ENCODE measurements around the gene MMP20. TPM values are rescaled to one million over a fixed set of nuclear protein-coding genes. Genes with fewer than 3 reads are reported as not detected.

Gene MMP20, protein sequence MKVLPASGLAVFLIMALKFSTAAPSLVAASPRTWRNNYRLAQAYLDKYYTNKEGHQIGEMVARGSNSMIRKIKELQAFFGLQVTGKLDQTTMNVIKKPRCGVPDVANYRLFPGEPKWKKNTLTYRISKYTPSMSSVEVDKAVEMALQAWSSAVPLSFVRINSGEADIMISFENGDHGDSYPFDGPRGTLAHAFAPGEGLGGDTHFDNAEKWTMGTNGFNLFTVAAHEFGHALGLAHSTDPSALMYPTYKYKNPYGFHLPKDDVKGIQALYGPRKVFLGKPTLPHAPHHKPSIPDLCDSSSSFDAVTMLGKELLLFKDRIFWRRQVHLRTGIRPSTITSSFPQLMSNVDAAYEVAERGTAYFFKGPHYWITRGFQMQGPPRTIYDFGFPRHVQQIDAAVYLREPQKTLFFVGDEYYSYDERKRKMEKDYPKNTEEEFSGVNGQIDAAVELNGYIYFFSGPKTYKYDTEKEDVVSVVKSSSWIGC
- total RNA-seq: not detected

DNA sequence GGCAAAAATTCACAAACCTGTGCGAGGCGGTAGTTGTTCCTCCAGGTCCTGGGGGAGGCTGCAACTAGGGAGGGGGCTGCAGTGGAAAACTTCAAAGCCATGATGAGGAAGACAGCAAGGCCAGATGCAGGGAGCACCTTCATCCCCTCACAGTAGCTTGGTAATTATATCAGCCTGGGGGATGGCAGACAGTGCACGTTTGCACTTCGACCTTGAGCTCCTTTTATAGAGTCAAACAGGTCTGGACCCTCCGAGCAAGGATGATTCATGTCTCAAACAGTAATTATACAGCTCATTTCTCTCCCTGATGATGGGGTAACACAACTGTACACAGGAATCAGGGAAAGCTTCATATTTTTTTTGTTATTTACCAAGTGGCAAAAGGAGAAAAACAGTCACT lies at the start of gene MMP20:
TSS of gene MMP20 (minus strand) at position 156 of the 400 bp plus-strand sequence. CDS start at position 143, 13 bp downstream.
- WGBS: 72% methylated on average over 5 of the region's 5 CpGs
- no peaks in the 10 kb centered on the region for H3K4me1 ChIP-seq
- no peaks in the 10 kb centered on the region for H3K9me3 ChIP-seq
- DNase-seq (ENCODE audit: extremely low spot score): no peak
- no peaks in the 10 kb centered on the region for H3K36me3 ChIP-seq
- TF ChIP-seq, protein P1, sequence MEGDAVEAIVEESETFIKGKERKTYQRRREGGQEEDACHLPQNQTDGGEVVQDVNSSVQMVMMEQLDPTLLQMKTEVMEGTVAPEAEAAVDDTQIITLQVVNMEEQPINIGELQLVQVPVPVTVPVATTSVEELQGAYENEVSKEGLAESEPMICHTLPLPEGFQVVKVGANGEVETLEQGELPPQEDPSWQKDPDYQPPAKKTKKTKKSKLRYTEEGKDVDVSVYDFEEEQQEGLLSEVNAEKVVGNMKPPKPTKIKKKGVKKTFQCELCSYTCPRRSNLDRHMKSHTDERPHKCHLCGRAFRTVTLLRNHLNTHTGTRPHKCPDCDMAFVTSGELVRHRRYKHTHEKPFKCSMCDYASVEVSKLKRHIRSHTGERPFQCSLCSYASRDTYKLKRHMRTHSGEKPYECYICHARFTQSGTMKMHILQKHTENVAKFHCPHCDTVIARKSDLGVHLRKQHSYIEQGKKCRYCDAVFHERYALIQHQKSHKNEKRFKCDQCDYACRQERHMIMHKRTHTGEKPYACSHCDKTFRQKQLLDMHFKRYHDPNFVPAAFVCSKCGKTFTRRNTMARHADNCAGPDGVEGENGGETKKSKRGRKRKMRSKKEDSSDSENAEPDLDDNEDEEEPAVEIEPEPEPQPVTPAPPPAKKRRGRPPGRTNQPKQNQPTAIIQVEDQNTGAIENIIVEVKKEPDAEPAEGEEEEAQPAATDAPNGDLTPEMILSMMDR (IDR thresholded peaks at IDR 0.05): no peak
- TF ChIP-seq POLR2AphosphoS5 (IDR thresholded peaks at IDR 0.05): no peak
- TF ChIP-seq POLR2A (IDR thresholded peaks at IDR 0.05; ENCODE audit: low read depth): no peak
- TF ChIP-seq EP300 (IDR thresholded peaks at IDR 0.05): no peak
- intact Hi-C loops (cut with DNase I): no loop called here
- no peak within 1 kb of the TSS for H3K4me3 ChIP-seq
- no peak within 1 kb of the TSS for H3K27ac ChIP-seq (replicated peaks in 1 of 4)
- H3K27me3 ChIP-seq: no peaks in the 10 kb centered on the region

DNA sequence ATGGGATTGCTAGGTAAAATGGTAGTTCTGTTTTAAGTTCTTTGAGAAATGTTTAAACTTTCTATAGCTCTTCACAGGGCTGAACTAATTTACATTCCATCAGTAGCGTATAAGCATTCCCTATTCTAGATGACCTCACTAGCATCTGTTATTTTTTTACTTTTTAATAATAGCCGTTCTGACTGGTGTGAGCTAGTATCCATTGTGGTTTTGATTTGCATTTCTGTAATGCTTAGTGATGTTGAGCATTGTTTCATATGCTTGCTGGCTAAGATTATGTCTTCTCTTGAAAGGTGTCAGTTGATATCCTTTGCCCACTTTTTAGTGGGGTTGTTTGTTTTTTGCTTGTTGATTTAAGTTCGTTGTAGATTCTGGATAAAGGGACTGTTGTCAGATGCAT lies 44.5 kb upstream of the MMP20 start:
- Histone ChIP-seq H3K9me3 (no peaks in the 10 kb centered on the region), H3K4me3 (no peak overlapping the region), H3K27ac (replicated peaks in 1 of 4) (no peak overlapping the region), H3K27me3 (no peaks in the 10 kb centered on the region), H3K4me1 (no peaks in the 10 kb centered on the region), H3K36me3 (no peaks in the 10 kb centered on the region)
- no peak for TF ChIP-seq POLR2AphosphoS5 (IDR thresholded peaks at IDR 0.05)
- TF ChIP-seq POLR2A (IDR thresholded peaks at IDR 0.05; ENCODE audit: low read depth): no peak
- TF ChIP-seq, protein P1 (IDR thresholded peaks at IDR 0.05): no peak
- no peak for TF ChIP-seq EP300 (IDR thresholded peaks at IDR 0.05)
- no peak for DNase-seq (ENCODE audit: extremely low spot score)
- 79% methylated on average over 3 of the region's 3 CpGs for WGBS
- intact Hi-C loops (cut with DNase I): loop anchor here (5.0 to 10.0 kb wide), 2 partner anchors 327 to 375 kb away; no protein-coding TSS in a partner anchor

DNA sequence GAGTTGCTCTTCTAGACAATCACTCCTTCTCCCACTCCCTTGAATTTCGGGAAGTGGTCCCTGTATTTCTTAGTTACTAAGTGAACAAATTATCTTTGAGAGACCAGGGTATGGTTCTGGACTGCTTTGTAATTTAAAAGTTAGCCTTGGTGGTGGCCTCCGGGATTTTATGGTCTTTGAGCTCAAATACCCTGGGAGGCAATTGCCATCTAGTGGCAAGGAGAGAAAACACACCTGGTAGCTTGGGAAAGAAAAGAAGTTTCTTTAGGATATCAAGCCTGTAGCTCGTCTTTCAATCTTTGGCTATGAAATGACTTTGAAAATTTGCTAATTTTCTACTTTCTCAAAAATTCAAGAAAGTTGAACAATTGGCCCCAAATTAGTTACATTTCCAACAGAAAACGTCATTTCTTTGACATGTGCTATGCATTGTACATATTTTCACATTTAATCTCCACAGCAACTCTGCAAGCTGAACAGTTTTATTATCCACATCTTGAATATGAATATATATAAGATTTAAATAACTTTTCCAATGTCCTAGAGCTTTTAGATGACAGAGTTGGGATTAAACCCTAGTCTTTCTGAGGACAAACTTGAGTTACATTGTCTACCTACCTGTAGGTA lies 41.3 kb upstream of the MMP20 start:
- Histone ChIP-seq H3K9me3 (no peaks in the 10 kb centered on the region), H3K36me3 (no peaks in the 10 kb centered on the region), H3K4me1 (no peaks in the 10 kb centered on the region), H3K27ac (replicated peaks in 1 of 4) (no peak overlapping the region), H3K4me3 (no peak overlapping the region), H3K27me3 (no peaks in the 10 kb centered on the region)
- no peak for DNase-seq (ENCODE audit: extremely low spot score)
- TF ChIP-seq POLR2A (IDR thresholded peaks at IDR 0.05; ENCODE audit: low read depth): no peak
- TF ChIP-seq, protein P1 (IDR thresholded peaks at IDR 0.05): peak; percentile 63 to 81 (median 63)
- 11% methylated on average over 4 of the region's 4 CpGs for WGBS
- intact Hi-C loops (cut with DNase I): loop anchor here (5.0 to 10.0 kb wide), 2 partner anchors 324 to 372 kb away; no protein-coding TSS in a partner anchor

DNA sequence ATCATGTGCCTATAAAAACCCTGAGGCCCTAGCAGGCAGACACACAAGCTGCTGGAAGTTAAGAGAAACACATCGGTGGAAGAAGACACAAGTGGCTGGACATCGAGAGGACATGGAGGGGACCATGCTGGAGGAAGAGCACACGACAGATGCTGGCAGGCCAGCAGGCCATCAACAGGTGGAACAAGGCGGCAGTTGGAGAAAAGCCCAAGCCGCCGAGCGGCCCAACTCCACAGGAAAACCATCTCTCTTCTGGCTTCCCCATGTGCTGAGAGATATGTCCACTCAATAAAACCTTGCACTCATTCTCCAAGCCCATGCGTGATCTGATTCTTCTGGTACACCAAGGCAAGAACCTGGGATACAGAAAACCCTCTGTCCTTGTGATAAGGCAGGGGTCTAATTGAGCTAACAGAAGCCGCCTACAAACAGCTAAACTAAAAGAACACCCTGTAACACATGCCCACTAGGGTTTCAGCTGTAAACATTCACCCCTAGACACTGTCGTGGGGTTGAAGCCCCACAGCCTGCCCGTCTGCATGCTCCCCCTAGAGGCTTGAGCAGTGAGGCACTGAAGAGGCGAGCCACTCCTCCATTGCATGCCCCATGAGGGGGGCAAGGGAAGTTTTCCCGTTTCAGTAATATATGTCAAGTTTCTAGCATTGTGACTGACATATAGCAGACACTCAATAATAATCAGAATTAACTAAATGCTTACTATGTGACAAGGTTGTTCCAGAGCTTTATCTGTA lies 39.0 kb upstream of the MMP20 start:
- Histone ChIP-seq H3K36me3 (no peaks in the 10 kb centered on the region), H3K4me3 (no peak overlapping the region), H3K9me3 (no peaks in the 10 kb centered on the region), H3K27me3 (no peaks in the 10 kb centered on the region), H3K4me1 (no peaks in the 10 kb centered on the region), H3K27ac (replicated peaks in 1 of 4) (no peak overlapping the region)
- WGBS: 87% methylated on average over 13 of the region's 13 CpGs
- TF ChIP-seq, protein P1 (IDR thresholded peaks at IDR 0.05): no peak
- no peak for TF ChIP-seq POLR2A (IDR thresholded peaks at IDR 0.05; ENCODE audit: low read depth)
- no peak for TF ChIP-seq EP300 (IDR thresholded peaks at IDR 0.05)
- no peak for TF ChIP-seq POLR2AphosphoS5 (IDR thresholded peaks at IDR 0.05)
- DNase-seq (ENCODE audit: extremely low spot score): no peak
- intact Hi-C loops (cut with DNase I): loop anchor here (10.0 kb wide), 1 partner anchor 369 kb away; no protein-coding TSS in a partner anchor

Data from esophagus muscularis mucosa (tissue), 4 donors.